ENCODE measurements around the gene CCDC159. TPM values are rescaled to one million over a fixed set of nuclear protein-coding genes. Genes with fewer than 3 reads are reported as not detected.

Gene CCDC159
- total and polyA plus RNA-seq, 2 donors (not counting 1 experiment from before 2014, with no cell fraction given): 57.5 to 128 TPM

GRCh38 chr19:11400798-11401197 is 54.5 kb downstream of the CCDC159 start:
- no peak overlapping the region for H2AFZ ChIP-seq (ENCODE audit: insufficient read depth, low read depth, low read length, poor library complexity, severe bottlenecking)
- ChIA-PET CTCF (interaction anchor here (1.7 kb wide), 1 partner anchor 20 kb away, joined by 6 read pairs; no protein-coding TSS in a partner anchor), POLR2A (no interaction called here)
- no peaks in the 10 kb centered on the region for H3K79me2 ChIP-seq (ENCODE audit: control insufficient read depth, insufficient read depth, low read length)
- no peak overlapping the region for H3K4me3 Mint-ChIP-seq
- no peak overlapping the region for H3K27ac ChIP-seq (ENCODE audit: low read length in 2 of 2)
- no peaks in the 10 kb centered on the region for H3K27me3 ChIP-seq (replicated peaks in 1 of 4; ENCODE audit: control extremely low read depth in 1 of 4, control insufficient read depth in 3 of 4, insufficient read depth in 4 of 4, low read length in 3 of 4)
- intact Hi-C loops (cut with micrococcal nuclease): no loop called here
- no peaks in the 10 kb centered on the region for H4K20me1 ChIP-seq (ENCODE audit: control insufficient read depth, insufficient read depth, low read length, poor library complexity, severe bottlenecking)
- no peaks in the 10 kb centered on the region for H3K4me1 Mint-ChIP-seq
- no peak for DNase-seq
- no peak overlapping the region for H3K4me2 ChIP-seq (replicated peaks; ENCODE audit: low read depth, low read length, poor library complexity, severe bottlenecking)
- H3K9me3 Mint-ChIP-seq (ENCODE audit: insufficient read depth): no peaks in the 10 kb centered on the region
- H3K36me3 ChIP-seq (replicated peaks in 1 of 2; ENCODE audit: control extremely low read depth in 1 of 2, control insufficient read depth in 1 of 2, extremely low read depth in 1 of 2, insufficient read depth in 2 of 2, low read length in 1 of 2): no peaks in the 10 kb centered on the region
- H3K9ac ChIP-seq (ENCODE audit: low read length): no peak overlapping the region
- H3K27ac Mint-ChIP-seq: peak overlapping the region; percentile 57
- no peak for ATAC-seq (ENCODE audit: low read depth)
- H3K4me3 ChIP-seq (ENCODE audit: control extremely low read depth in 1 of 5, extremely low read depth in 1 of 5, insufficient read depth in 1 of 5, low read depth in 2 of 5, low read length in 4 of 5): no peak overlapping the region
- no CpG with 5 or more reads among the region's 1 CpG for WGBS (ENCODE audit: insufficient coverage)
- TF ChIP-seq CTCF (IDR thresholded peaks at IDR 0.05) (no peak), EZH2 (IDR thresholded peaks at IDR 0.05; ENCODE audit: borderline replicate concordance, insufficient read depth, low read depth, low read length, poor library complexity, severe bottlenecking) (no peak)
- peaks cover 9% of the 10 kb centered on the region for H3K27me3 Mint-ChIP-seq
- no peaks in the 10 kb centered on the region for H3K4me1 ChIP-seq (ENCODE audit: control insufficient read depth in 2 of 2, insufficient read depth in 2 of 2, low read length in 2 of 2)
- no peaks in the 10 kb centered on the region for H3K9me3 ChIP-seq (ENCODE audit: control extremely low read depth in 1 of 3, control insufficient read depth in 2 of 3, insufficient read depth in 1 of 3, low read length in 2 of 3)

- POLR2A ChIA-PET: no interaction called here
These were observed 55.7 kb downstream of the CCDC159 start for GRCh38 chr19:11401808-11402543.

More at GRCh38 chr19:11401808-11402543, 55.7 kb downstream of the CCDC159 start:
- H3K4me3 Mint-ChIP-seq: no peak overlapping the region
- CTCF ChIA-PET: interaction anchor here (1.7 kb wide), 1 partner anchor 21 kb away, joined by 6 read pairs; no protein-coding TSS in a partner anchor
- Histone ChIP-seq H3K36me3 (replicated peaks in 1 of 2; ENCODE audit: control extremely low read depth in 1 of 2, control insufficient read depth in 1 of 2, extremely low read depth in 1 of 2, insufficient read depth in 2 of 2, low read length in 1 of 2) (no peaks in the 10 kb centered on the region), H2AFZ (ENCODE audit: insufficient read depth, low read depth, low read length, poor library complexity, severe bottlenecking) (no peak overlapping the region), H3K4me1 (ENCODE audit: control insufficient read depth in 2 of 2, insufficient read depth in 2 of 2, low read length in 2 of 2) (peaks cover 5 to 7% of the 10 kb centered on the region in 2 donors), H3K4me2 (replicated peaks; ENCODE audit: low read depth, low read length, poor library complexity, severe bottlenecking) (no peak overlapping the region), H4K20me1 (ENCODE audit: control insufficient read depth, insufficient read depth, low read length, poor library complexity, severe bottlenecking) (no peaks in the 10 kb centered on the region), H3K9ac (ENCODE audit: low read length) (no peak overlapping the region), H3K27me3 (replicated peaks in 1 of 4; ENCODE audit: control extremely low read depth in 1 of 4, control insufficient read depth in 3 of 4, insufficient read depth in 4 of 4, low read length in 3 of 4) (peaks cover 0 to 6% (median 0%) of the 10 kb centered on the region in 4 experiments), H3K79me2 (ENCODE audit: control insufficient read depth, insufficient read depth, low read length) (no peaks in the 10 kb centered on the region), H3K4me3 (ENCODE audit: control extremely low read depth in 1 of 5, extremely low read depth in 1 of 5, insufficient read depth in 1 of 5, low read depth in 2 of 5, low read length in 4 of 5) (no peak overlapping the region), H3K9me3 (ENCODE audit: control extremely low read depth in 1 of 3, control insufficient read depth in 2 of 3, insufficient read depth in 1 of 3, low read length in 2 of 3) (no peaks in the 10 kb centered on the region), H3K27ac (ENCODE audit: low read length in 2 of 2) (no peak overlapping the region)
- H3K4me1 Mint-ChIP-seq: peaks cover 3% of the 10 kb centered on the region
- TF ChIP-seq CTCF (IDR thresholded peaks at IDR 0.05) (no peak), EZH2 (IDR thresholded peaks at IDR 0.05; ENCODE audit: borderline replicate concordance, insufficient read depth, low read depth, low read length, poor library complexity, severe bottlenecking) (no peak)
- ATAC-seq (ENCODE audit: low read depth) (no peak), DNase-seq (no peak)
- no peaks in the 10 kb centered on the region for H3K9me3 Mint-ChIP-seq (ENCODE audit: insufficient read depth)
- intact Hi-C loops (cut with micrococcal nuclease): no loop called here
- peaks cover 8% of the 10 kb centered on the region for H3K27me3 Mint-ChIP-seq
- 93% methylated on average over 8 of the region's 9 CpGs for WGBS (ENCODE audit: insufficient coverage)
- no peak overlapping the region for H3K27ac Mint-ChIP-seq

Measured in B cell (primary cell).